HG03354 (cell line): ENCODE results near the gene IL1B.

ENCODE experiments used
- ATAC-seq: cut with Tn5 transposase; IDR thresholded peaks from one replicate; pipeline ENCODE4 v1.9.1; 2021; ENCODE audit warnings: mild to moderate bottlenecking; ENCODE audit not compliant: unreplicated experiment, poor library complexity, severe bottlenecking

The IL1B gene

DNA sequence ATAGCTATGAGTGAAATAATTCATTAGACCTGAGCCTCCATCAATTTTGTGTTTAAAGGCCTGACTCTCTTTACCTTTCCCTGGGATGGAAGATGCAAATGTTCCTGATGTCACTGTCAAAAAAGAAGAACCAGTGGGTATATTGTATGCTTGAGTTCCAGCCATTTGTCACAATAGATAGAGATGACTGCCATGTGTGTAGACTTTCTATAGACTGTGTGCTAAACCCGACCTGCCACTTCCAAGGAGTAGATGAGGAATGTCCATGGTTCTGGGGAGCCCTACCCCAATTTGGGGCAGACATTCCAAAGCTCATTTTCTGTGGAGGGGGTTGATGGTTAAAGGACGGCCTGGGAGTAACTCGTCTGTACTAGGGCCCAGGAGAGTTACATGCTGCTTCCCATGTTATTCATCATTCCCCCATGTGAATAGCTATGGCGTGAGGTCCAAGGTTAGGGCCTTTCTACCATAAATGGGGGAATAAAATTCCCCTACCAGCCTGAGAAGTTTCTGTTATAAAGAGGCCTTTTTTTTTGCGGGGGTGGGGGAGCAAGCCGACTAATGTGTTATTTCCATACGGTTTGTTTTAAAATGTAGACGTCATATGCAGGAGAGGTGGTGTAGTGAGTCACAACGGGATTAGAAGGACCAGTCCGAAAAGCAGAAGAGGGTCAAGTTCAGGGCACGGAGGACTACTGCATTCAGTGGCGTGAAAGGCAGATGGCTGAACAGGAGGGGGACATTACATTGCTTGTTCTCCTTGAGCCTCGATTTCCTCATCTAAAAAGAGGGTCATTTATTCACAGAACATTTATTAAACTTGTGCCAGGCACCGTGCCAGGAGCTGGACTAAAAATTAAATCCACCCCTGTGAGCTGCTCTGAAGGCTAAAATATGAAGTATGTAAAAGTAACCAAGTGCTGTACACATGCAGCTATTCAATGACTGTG, 24.0 kb downstream of the IL1B start:
- no peak for ATAC-seq

DNA sequence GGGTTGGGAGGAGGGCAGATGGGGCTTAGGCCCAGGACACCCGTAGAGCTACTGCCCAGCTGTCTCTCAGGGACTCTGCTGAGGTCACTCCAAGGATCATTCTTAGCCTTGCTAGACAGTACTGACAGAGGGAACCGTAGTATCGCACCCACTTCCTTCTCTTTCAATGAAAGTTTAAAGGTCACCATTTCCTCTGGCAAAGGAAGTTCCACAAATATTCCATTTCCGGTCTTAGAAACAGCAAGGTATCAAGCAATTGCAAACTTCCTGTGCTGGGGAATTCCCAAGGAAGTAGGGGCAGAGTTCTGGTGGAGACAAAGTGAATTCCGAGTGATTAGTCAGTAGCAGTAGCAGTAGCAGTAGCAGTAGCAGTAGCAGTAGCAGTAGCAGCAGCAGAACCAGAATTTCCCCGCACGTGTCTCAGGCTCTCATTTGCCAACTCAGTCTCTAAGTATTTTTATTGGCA, 24.7 kb downstream of the IL1B start:
- no peak for ATAC-seq

DNA sequence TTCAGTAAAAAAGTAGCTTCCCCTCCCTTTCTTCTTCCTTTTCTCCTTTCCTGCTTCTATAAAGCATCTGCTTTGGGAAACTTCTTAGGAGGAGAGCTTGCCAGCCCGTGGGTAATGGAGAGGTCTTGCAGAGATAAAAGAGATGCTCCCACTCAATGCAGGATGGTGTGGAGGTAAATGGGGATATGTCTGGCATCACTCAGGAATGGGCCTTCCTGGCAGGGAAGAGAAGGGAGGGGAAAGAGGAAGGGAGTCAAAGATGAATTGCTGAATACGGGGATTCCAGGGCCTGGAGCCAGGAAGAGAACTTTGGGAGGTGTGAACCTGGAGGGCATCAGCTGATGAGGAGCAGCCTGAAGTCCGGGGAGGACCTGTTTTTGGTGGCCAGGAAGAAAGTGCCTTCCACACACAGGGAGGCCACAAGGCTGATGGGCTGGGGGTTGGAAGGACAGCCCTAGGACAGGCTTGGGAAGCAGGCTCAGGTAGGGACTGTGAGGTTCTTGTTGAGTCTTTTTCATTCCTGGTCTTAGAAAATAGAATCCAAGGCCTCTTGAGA, 25.2 kb downstream of the IL1B start:
- ATAC-seq, result no peak

DNA sequence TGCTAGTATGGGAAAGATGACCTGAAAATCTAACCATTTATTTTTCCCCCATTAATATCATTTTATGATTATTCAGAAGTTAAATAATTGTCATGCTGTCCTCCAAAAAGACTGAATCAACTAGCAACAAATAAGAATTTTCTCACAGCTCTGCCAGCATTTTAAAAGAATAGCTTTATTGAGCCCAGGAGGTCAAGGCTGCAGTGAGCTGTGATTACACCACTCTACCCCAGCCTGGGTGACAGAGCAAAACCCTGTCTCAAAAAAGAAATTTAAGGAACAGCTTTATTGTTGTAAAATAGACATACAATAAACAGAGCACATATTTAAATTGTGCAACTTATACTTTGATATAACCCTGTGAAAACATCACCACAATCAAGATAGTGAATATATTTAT, 27.5 kb downstream of the IL1B start:
- ATAC-seq, result no peak

DNA sequence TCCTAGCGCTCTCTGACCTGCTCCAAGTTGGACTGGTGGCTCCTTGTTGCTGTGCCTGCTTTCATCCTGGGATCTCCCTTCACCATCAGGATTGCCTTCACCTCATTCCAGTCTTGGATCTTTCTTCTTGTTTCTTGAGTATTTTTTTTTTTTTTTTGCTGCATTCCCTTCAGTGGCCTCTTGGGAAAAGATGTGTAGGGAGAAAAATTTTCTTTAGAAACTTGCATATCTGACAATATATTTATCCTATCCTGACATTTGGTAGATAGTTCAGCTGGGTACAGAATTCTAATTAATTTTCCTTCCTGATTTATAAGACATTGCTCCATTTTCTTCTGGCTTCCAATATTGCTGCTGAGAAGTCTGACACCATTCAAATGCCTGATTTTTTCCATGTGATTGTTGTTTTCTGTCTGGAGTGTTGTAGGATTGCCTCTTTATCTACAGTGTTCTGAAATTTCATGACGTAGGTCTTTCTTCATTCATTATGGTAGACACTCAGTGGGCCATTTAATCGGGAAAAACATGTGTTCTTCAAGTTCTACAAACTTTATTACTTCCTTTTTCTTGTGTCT, 29.3 kb downstream of the IL1B start:
- no peak for ATAC-seq

DNA sequence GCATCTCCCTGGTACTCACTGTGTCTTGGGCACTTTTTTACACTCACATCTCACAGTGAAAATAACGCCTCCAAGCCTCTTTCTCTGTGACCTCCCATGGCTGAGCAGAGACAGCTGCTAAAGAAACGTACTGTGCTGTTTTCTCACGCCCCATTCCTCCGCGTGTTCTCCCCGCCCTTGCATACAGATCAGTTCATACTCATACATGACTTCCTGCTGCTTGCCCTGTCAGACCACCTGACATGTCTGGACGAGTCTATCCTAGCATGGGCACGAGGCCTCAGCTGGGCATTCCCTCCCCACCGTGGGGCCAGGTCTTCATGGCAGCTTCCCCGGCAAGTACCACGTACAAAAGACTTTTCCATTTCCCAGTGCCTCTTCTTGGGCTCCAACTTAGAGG, 31.0 kb downstream of the IL1B start:
- no peak for ATAC-seq

DNA sequence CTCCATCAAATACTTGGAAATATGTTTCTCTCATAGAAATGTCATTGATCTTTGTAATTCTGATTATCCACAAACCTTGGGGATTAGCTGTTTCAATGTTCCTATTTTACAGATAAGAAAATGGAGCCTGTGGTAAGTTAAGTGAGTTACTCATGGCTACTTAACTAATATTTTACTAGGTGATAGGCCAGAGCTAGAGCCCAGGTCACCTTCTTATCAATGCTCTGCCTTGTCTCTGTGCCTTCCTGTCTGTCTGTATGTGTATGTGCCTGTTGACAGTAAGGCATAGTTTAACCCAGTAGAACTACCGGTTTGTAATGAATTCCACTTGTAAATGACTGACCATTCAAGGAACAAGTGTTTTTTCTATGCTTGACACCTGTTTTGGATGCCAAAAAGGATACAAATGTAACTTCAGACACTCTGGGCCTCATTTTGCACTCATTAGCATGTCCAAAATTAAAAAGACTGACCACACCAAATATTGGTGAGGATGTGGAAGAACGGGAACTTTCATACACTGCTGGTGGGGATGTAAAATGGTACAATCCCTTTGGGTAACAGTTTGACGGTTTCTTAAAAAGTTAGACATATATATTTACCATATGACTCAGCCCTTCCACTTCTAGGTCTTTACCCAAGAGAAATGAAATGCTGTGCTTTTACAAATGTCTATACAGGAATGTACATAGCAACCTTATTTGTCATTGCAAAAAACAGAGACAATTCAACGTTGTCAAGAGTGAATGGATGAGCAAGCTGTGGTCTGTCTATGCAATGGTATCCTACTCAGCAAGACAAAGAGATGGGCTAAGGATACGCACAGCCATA, 32.7 kb downstream of the IL1B start:
- peak; percentile 64 for ATAC-seq

DNA sequence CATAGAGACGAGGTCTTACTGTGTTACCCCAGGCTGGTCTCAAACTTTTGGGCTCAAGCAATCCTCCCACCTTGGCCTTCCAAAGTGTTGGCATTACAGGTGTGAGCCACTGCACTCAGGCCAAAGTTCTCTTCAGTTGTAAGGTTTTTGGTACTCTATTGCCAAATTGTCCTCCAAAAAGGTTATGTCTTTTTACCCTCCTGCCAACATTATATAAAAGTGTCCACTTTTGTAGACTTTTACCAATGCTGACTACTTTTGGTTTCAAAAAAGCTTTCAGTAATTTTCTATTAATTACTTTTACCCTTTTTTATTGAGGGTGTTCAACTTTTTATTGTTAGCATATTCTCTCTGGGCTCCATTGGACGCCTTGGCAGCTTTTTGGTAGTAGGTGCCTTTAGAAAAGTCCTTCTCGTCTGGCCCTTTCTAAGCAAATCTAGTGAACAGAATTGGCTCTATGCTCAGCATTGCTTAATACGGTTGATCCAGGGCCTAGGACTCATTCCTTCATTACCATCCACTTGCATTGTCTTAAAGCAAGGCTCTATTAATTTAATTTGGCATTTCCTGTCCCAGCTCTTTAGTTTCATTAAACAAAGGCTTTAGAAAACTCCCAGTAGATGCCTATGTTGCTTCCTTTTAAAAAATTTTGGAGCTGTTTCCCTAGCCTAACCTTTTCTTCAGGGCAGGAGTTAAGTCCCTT, 35.5 kb downstream of the IL1B start:
- ATAC-seq, result no peak

DNA sequence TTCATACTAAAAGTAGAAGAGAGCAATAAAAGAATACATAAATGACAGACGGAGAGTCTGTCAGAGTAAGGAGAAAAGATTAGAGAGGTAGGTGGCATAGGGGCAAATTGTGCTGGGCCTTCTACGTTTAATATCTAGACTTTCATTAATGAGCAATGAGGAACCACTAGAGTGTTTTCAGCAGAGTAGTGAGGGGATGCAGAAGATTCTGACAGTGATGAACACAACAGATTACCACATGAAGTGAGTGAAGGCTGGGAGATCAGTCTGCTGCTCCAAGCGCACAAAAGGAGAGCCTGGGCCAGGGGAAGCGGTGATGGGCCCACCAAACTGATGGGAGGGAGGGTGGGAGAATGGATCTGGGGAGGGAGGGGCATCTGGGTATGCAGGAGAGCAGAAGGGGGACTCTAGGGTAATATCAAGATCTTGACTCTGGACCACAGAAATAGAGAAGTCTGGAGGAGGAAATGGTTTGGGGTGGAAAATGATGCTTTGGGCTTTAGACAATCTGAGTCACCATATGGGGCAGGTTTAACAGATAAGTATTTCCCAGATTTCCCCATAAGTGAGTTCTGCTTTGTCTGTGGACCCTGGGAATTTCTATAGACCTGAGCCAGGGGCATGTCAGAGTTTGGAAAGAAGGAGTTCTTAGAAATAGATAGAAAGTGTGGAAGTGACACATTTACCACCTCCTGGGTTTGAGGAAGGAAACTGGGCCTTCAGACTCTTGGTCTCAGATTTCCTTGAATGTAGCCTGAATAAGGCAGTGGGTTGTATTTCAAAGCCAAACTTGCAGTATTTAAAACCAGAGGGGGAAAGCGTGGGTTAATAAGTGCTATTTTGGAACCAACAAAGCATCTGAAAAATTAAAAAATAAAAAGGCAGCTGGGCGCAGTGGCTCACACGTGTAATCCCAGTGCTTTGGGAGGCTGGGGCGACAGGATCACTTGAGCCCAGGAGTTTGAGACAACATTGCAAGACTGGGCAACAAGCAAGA, 37.3 kb downstream of the IL1B start:
- no peak for ATAC-seq

DNA sequence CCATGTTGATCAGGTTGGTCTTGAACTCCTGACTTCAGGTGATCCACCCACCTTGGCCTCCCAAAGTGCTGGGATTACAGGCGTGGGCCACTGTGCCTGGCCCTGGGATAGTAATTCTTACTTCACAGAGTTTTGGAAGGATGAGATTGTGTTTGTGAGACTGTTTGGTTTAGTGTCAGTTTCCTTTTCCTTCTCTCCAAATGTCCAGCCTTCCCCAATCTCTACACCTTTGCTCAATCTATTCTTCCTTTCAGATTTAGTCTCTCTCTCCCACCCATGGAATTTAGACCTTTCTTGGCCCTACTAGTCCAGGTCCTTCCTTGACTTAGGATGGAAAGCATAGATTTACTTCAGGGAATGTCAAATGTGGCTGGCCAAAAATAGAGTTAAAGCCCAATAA, 40.1 kb downstream of the IL1B start:
- ATAC-seq, result no peak

DNA sequence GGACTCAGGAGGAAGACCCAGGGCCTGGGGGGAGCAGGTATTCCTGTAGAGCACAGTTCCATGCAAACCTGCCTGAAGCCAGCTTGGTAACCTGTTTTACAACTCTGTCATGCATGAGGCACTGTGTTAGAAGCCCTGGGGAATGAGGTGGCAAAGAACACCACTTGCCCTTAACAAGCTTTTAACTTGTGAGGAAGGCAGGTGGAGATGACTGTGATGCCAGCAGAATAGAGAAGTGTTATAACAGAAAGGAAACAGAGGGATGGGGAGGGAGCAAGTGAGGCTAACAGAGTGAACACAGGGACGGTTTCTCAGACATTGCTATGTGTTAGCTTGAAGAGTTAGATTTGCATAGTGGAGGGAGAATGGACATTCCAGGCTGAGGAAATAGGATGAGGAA, 40.8 kb downstream of the IL1B start:
- ATAC-seq, result no peak

DNA sequence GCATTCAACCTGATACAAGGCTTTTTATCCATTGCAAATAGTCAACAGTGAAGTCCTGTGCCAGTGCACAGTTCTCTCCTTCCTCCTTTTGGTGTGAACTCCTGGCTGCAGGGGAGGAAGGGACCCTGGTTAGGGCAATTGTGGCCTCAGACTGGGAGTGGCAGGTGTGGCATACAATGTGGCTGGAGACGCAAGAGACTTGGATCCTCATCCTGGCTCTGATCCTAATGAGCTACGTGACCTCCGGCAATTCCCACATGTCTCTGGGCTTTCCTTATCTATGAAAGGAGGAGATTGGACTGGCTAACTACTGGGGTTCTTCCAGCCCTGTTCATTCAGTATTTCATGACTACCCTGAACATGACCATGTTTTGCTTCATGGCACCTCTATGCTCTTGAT, 41.7 kb downstream of the IL1B start:
- no peak for ATAC-seq

DNA sequence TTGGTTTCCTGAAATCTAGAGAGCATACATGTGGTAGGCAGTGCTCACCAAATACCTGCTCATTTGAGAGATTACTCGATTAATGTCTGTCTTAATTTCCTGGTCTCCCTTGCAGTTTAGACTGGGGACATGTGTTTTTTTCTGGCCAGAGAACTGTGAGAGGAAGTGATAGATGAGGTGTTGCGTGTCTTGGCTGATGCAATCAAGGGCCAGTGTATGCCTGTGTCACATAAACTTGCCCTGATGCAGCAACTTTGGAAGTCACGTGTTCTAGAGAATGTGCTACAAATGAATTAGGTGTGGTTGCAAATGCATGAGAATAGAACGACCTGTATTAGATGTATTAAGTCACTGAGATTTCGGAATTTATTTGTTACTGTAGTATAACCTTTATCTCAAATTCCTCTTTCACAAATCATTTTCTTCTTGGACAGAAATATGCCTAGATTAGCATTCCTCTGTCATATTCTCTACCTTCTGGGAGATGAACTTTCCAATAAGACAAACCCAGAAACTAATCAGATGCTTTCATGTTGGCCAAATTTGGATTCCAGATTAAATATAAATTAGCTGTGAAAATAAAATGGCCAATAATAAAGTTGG, 42.3 kb downstream of the IL1B start:
- no peak for ATAC-seq

DNA sequence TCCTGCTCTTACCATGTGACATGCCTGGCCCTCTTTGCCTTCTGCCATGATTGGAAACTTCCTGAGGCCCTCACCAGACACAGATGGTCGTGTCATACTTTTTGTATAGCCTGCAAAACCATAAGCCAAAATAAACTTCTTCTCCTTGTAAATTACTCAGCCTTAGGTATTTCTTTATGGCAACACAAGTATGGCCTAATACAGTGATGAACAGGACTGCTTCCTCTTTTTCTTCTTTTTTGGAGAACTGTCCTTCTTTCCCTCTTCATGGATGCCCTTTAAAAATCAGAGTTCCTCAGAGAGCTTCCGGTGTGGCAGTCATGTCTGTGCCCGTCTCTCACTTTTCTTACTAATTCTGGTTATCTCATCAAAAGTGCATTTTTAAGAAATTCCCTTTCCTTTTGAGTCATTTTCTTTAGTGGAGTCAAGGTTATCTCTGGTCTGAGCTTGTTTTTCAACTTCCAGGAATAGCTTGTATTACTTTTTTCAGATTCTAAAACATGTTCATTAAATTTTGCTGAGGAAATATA, 43.1 kb downstream of the IL1B start:
- ATAC-seq, result no peak

DNA sequence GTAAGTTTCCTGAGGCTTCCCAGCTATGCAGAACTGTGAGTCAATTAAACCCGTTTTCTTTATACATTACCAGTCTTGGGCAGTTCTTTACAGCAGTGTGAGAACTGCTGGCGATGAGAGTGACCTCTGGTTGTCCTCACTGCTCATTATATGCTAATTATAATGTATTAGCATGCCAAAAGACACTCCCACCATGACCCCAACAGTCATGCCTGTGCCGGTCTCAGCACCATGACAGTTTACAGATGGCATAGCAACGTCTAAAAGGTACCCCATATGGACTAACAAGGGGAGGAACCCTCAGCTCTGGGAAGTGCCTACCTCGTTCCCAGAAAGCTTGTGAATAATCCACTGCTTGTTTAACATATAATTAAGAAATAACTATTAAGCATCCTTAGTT, 44.2 kb downstream of the IL1B start:
- ATAC-seq, result no peak

DNA sequence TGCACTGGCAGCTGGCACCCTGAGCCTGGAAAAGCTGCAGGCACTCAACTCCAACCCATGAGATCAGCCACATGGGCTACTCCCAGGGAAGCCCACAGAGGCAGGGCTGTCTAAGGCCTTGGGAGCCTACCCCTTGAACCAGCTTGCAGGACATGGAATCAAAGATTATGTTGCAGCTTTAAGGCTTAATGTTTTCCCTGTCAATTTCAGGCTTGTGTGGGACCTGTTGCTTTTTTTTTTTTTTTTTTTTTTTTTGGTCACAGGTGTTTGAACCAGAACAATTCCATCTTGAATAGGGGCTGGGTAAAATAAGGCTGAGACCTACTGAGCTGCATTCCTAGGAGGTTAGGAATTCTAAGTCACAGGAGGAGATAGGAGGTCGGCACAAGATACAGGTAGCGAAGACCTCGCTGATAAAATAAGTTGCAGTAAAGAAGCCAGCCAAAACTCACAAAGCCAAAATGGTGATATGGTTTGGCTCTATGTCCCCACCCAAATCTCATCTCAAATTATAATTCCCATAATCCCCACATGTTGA, 44.8 kb downstream of the IL1B start:
- no peak for ATAC-seq

DNA sequence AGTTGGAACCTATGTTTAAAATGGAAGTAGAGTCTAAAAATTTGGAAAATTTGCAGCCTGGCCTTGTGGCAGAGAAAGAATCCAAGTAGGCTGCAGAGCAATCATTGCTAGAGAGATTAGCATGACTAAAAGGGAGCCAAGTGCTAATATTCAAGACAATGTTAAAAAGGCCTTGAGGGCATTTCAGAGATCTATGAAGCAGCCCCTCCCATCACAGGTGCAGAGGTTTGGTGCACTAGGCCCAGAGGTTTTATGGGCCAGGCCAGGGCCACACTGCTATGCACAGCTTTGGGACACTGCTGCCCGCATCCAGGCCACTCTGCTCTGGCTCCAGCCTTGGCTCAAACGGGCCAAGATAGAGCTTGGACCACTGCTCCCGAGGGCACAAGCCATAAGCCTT, 45.6 kb downstream of the IL1B start:
- no peak for ATAC-seq

DNA sequence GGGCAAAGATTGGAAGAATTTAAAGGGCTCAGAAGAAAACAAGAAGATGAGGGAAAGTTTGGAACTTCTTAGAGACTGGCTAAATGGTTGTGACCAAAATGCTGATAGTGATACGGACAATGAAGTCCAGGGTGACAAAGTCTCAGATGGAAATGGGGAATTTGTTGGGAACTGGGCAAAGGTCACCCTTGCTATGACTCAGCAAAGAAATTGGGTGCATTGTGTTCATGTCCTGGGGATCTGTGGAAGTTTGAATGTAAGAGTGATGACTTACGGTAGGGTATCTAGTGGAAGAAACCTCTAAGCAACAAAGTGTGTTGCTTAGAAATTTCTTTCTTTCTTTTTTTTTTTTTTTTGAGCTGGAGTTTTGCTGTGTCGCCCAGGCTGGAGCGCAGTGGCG, 46.3 kb downstream of the IL1B start:
- ATAC-seq, result no peak
